Smooth muscle cell (in vitro differentiated cells): ENCODE data around the gene MET. TPM values are rescaled to one million over a fixed set of nuclear protein-coding genes. Genes with fewer than 3 reads are reported as not detected.

Experiments
- DNase-seq: peaks from one replicate; lab custom pipeline; 2025; ENCODE audit not compliant: unreplicated experiment; lab: John Stamatoyannopoulos, UW
- H2AFZ ChIP-seq: fragments of 200-600 bp; sonication (generic); 2 replicates; pipeline ENCODE4 v1.6.0; 2016; ENCODE audit warnings: antibody characterized with exemption, low read depth, mild to moderate bottlenecking
- H3F3A ChIP-seq: fragments of 200-600 bp; sonication (generic); 2 replicates; pipeline ENCODE4 v1.6.0; 2017; ENCODE audit warnings: antibody characterized with exemption, low read depth
- H3K27ac ChIP-seq: fragments of 200-600 bp; sonication (generic); 2 replicates; pipeline ENCODE4 v1.5.1; 2016; ENCODE audit warnings: low read depth, mild to moderate bottlenecking
- H3K27me3 ChIP-seq: fragments of 200-600 bp; sonication (generic); 2 replicates; pipeline ENCODE4 v1.6.1; 2016; ENCODE audit warnings: low read depth, mild to moderate bottlenecking
- H3K36me3 ChIP-seq: fragments of 200-600 bp; sonication (generic); 2 replicates; pipeline ENCODE4 v1.5.1; 2016; ENCODE audit warnings: low read depth
- H3K4me1 ChIP-seq: fragments of 200-600 bp; sonication (generic); 2 replicates; pipeline ENCODE4 v1.5.1; 2016; ENCODE audit warnings: low read depth
- H3K4me2 ChIP-seq: fragments of 200-600 bp; sonication (generic); 2 replicates; pipeline ENCODE4 v1.6.0; 2016; ENCODE audit warnings: mild to moderate bottlenecking
- H3K4me3 ChIP-seq: fragments of 200-600 bp; sonication (generic); 2 replicates; pipeline ENCODE4 v1.5.1; 2016; ENCODE audit warnings: mild to moderate bottlenecking
- H3K79me2 ChIP-seq: fragments of 200-600 bp; sonication (generic); 2 replicates; pipeline ENCODE4 v1.6.0; 2016; ENCODE audit warnings: low read depth, mild to moderate bottlenecking
- H3K9ac ChIP-seq: fragments of 200-600 bp; sonication (generic); 2 replicates; pipeline ENCODE4 v1.6.0; 2016; ENCODE audit warnings: low read depth
- H3K9me3 ChIP-seq: fragments of 200-600 bp; sonication (generic); replicated peaks from 2 replicates; pipeline ENCODE4 v1.5.1; 2016; ENCODE audit warnings: low read depth
- H4K20me1 ChIP-seq: fragments of 200-600 bp; sonication (generic); 2 replicates; pipeline ENCODE4 v1.6.0; 2016; ENCODE audit warnings: low read depth
- WGBS: methylation state at CpG from one replicate; pipeline ENCODE4 v1.1.7; 2016; ENCODE audit warnings: low lambda C conversion rate; 5-methylcytosine and 5-hydroxymethylcytosine counted together
- polyA plus RNA-seq: library from polyadenylated mRNA; unstranded; fragments of >200 nt; fragmentation: Nextera tagmentation; extraction: Ambion mirVana; gene quantifications from 2 replicates; pipeline ENCODE4 v1.2.1, GENCODE V29; 2016
- total RNA-seq: library from RNA; depleted of rRNA; stranded (reverse); fragments of >200 nt; gene quantifications from 2 replicates; pipeline ENCODE4 v1.2.3, GENCODE V29; 2014
- TF ChIP-seq, protein P1 (sequence below): fragments of 200-600 bp; sonication (generic); IDR thresholded peaks from 2 replicates; pipeline ENCODE4 v1.5.1; 2017; ENCODE audit warnings: borderline replicate concordance, mild to moderate bottlenecking, antibody characterized with exemption; ENCODE audit not compliant: insufficient read depth, poor library complexity, severe bottlenecking

MET gene
- total and polyA plus RNA-seq, 2 experiments from 2014 or later: 1.2 to 12.0 TPM

- Histone ChIP-seq H3F3A (no peaks in the 10 kb centered on the region), H3K27ac (no peak overlapping the region), H3K9me3 (no peaks in the 10 kb centered on the region), H3K4me1 (peaks cover 11% of the 10 kb centered on the region), H4K20me1 (no peaks in the 10 kb centered on the region), H2AFZ (no peak overlapping the region), H3K9ac (no peak overlapping the region), H3K4me3 (peak overlapping the region; percentile 20), H3K27me3 (no peaks in the 10 kb centered on the region), H3K36me3 (no peaks in the 10 kb centered on the region), H3K4me2 (peak overlapping the region; percentile 64), H3K79me2 (no peaks in the 10 kb centered on the region)
- TF ChIP-seq, protein P1, sequence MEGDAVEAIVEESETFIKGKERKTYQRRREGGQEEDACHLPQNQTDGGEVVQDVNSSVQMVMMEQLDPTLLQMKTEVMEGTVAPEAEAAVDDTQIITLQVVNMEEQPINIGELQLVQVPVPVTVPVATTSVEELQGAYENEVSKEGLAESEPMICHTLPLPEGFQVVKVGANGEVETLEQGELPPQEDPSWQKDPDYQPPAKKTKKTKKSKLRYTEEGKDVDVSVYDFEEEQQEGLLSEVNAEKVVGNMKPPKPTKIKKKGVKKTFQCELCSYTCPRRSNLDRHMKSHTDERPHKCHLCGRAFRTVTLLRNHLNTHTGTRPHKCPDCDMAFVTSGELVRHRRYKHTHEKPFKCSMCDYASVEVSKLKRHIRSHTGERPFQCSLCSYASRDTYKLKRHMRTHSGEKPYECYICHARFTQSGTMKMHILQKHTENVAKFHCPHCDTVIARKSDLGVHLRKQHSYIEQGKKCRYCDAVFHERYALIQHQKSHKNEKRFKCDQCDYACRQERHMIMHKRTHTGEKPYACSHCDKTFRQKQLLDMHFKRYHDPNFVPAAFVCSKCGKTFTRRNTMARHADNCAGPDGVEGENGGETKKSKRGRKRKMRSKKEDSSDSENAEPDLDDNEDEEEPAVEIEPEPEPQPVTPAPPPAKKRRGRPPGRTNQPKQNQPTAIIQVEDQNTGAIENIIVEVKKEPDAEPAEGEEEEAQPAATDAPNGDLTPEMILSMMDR: no peak
- DNase-seq: no peak
- 19% methylated on average over 3 of the region's 3 CpGs for WGBS
Observed at GRCh38 chr7:116706668-116707126, 34.7 kb downstream of the MET start.

DNA sequence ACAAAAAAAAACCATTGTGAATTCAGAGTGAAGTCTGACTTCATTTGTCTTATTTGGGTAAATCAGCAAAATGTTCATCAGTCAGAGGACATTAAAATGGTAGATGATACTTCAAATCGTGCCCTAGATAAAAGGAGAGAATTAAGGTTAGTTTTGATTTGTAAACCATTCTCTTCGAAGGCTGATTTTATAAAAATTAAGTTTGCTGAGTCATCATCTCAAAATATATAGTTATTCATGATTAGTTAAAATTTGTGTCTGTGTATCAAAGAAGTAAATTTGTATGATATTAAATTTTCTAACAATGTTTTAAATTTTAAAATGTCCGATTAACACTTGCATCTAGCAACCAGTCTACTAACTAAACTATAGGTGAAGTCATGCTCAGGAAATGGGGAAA lies 35.3 kb downstream of the MET start:
- TF ChIP-seq, protein P1: no peak
- Histone ChIP-seq H3K79me2 (no peaks in the 10 kb centered on the region), H4K20me1 (no peaks in the 10 kb centered on the region), H3K9ac (no peak overlapping the region), H3K27ac (no peak overlapping the region), H3K9me3 (no peaks in the 10 kb centered on the region), H3K4me3 (peak overlapping the region; percentile 20), H3K4me1 (peaks cover 11% of the 10 kb centered on the region), H3K4me2 (peak overlapping the region; percentile 64), H3K36me3 (no peaks in the 10 kb centered on the region), H3F3A (no peaks in the 10 kb centered on the region), H2AFZ (no peak overlapping the region), H3K27me3 (no peaks in the 10 kb centered on the region)
- no peak for DNase-seq
- 90% methylated on average over 3 of the region's 3 CpGs for WGBS

GRCh38 chr7:116708248-116708647 lies 36.3 kb downstream of the MET start:
- Histone ChIP-seq H4K20me1 (no peaks in the 10 kb centered on the region), H3K4me2 (no peak overlapping the region), H3K4me3 (no peak overlapping the region), H3K27ac (no peak overlapping the region), H3K27me3 (no peaks in the 10 kb centered on the region), H3K36me3 (no peaks in the 10 kb centered on the region), H3K9me3 (no peaks in the 10 kb centered on the region), H2AFZ (no peak overlapping the region), H3K4me1 (peaks cover 11% of the 10 kb centered on the region), H3K9ac (no peak overlapping the region), H3K79me2 (no peaks in the 10 kb centered on the region), H3F3A (no peaks in the 10 kb centered on the region)
- TF ChIP-seq, protein P1: no peak
- 83% methylated on average over 1 of the region's 1 CpG for WGBS
- DNase-seq: no peak

GRCh38 chr7:116708861-116709260 lies 36.9 kb downstream of the MET start:
- no peak overlapping the region for H3K9ac ChIP-seq
- no peaks in the 10 kb centered on the region for H3K36me3 ChIP-seq
- peaks cover 11% of the 10 kb centered on the region for H3K4me1 ChIP-seq
- no peaks in the 10 kb centered on the region for H3F3A ChIP-seq
- TF ChIP-seq, protein P1: no peak
- no peak overlapping the region for H3K27ac ChIP-seq
- no peak overlapping the region for H3K4me2 ChIP-seq
- 88% methylated on average over 1 of the region's 1 CpG for WGBS
- no peak overlapping the region for H2AFZ ChIP-seq
- H3K79me2 ChIP-seq: no peaks in the 10 kb centered on the region
- no peaks in the 10 kb centered on the region for H4K20me1 ChIP-seq
- no peak for DNase-seq
- no peaks in the 10 kb centered on the region for H3K9me3 ChIP-seq
- no peaks in the 10 kb centered on the region for H3K27me3 ChIP-seq
- no peak overlapping the region for H3K4me3 ChIP-seq
